A549 (cell line): ENCODE results near the gene LY86.

Source experiments
- CTCF ChIP-seq: fragments of >200 bp; sonication (Bioruptor Twin); formaldehyde crosslinking; IDR thresholded peaks from 3 replicates; pipeline ENCODE4 v1.5.1; 2016
- NPAS2 ChIP-seq: fragments of 250-450 bp; sonication (Bioruptor Pico); IDR thresholded peaks from 2 replicates; pipeline ENCODE4 v1.8.0; 2022; ENCODE audit warnings: mild to moderate bottlenecking, moderate library complexity, borderline replicate concordance
- RNF2 ChIP-seq: fragments of 200-600 bp; sonication (generic); IDR thresholded peaks from 2 replicates; pipeline ENCODE4 v1.6.1; 2016; ENCODE audit warnings: low read depth, mild to moderate bottlenecking, antibody characterized with exemption, moderate library complexity, borderline replicate concordance

- no peak for TF ChIP-seq RNF2
- no peak for TF ChIP-seq CTCF
- TF ChIP-seq NPAS2: no peak
Observed at GRCh38 chr6:6688283-6688682, 99.8 kb downstream of the LY86 start.
